ENCODE data around the gene MCRS1.

The MCRS1 gene

DNA sequence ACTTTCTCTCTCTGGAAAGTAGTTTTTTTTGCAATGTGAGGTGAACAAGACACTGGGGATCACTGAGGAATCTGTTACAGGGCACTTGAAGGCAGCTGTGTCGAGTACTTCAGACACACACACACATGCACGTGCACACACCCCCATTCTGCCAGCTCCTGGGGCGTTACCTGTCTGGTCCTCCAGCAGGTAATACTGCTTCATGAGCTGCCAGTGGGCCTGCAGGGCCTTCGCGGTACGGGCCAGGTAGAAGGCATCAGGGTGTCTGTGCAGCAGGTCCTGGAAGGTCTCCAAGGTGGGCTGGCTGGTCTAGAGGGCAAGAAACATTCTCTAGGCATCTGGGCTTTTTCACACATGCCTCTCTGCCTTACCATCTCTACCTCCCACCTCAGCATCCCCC is 5.1 kb downstream of the MCRS1 start:
- no peak overlapping the region for H3K4me3 ChIP-seq (ENCODE audit: low read depth, low read length)
- no peaks in the 10 kb centered on the region for H3K27me3 ChIP-seq (ENCODE audit: insufficient read depth, low read length)
- peaks cover 6% of the 10 kb centered on the region for H3K4me1 ChIP-seq (ENCODE audit: control insufficient read depth, insufficient read depth, low read length, unreplicated experiment)
- H2AFZ ChIP-seq (ENCODE audit: low read length, unreplicated experiment), result no peak overlapping the region
- peaks cover 3% of the 10 kb centered on the region; the same call in 1 of the 2 replicates for H3K36me3 ChIP-seq (ENCODE audit: insufficient read depth, low read length)
- peaks cover 18% of the 10 kb centered on the region for H3K79me2 ChIP-seq (ENCODE audit: control insufficient read depth, insufficient read depth, low read length, unreplicated experiment)
- H3K27ac ChIP-seq (ENCODE audit: low read depth, low read length), result no peak overlapping the region

DNA sequence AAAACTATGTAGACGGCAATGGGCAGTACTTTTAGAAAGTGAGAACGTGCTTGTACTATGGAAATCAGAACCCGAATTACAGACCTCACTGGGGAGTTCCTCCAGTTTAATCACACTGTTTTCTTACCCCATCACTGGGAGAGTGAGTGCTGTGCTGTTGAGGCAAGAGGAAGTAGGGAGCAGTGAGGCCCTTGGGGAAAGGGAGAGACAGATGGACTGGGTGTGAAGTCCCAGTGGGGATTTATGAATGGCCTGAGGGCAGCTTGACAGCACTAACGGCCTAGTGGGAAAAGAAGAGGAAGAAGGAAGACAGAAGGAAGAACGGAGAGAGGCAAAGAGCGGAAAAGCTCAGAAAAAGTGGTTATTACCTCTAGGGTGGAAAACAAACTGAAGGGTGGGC is 5.7 kb downstream of the MCRS1 start:
- no peaks in the 10 kb centered on the region for H3K27me3 ChIP-seq (ENCODE audit: insufficient read depth, low read length)
- H3K27ac ChIP-seq (ENCODE audit: low read depth, low read length), result no peak overlapping the region
- peaks cover 6% of the 10 kb centered on the region for H3K4me1 ChIP-seq (ENCODE audit: control insufficient read depth, insufficient read depth, low read length, unreplicated experiment)
- peaks cover 14% of the 10 kb centered on the region for H3K79me2 ChIP-seq (ENCODE audit: control insufficient read depth, insufficient read depth, low read length, unreplicated experiment)
- peaks cover 3% of the 10 kb centered on the region; the same call in 1 of the 2 replicates for H3K36me3 ChIP-seq (ENCODE audit: insufficient read depth, low read length)
- no peak overlapping the region for H2AFZ ChIP-seq (ENCODE audit: low read length, unreplicated experiment)
- no peak overlapping the region for H3K4me3 ChIP-seq (ENCODE audit: low read depth, low read length)

DNA sequence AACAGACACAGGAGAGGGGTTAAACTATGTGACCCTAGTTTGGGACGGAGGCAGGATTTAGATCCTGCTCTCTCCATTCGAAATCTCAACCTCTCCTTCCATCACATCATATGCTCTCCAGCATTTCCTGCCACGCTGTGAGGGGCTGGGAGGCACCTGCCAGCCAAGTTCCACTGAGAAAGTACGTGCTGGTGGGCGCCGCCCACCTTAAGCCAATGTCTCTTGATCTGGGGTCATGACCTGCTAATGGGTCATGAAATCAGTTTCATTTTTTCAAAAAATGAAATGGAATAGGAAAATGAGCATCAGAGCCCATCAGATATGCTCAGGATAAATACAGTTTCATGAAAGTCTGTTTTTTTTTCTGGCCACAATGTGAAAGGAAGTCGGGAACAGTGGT is 7.2 kb downstream of the MCRS1 start:
- no peak overlapping the region for H3K27ac ChIP-seq (ENCODE audit: low read depth, low read length)
- H3K36me3 ChIP-seq (ENCODE audit: insufficient read depth, low read length), result peaks cover 3% of the 10 kb centered on the region; the same call in 1 of the 2 replicates
- no peaks in the 10 kb centered on the region for H3K79me2 ChIP-seq (ENCODE audit: control insufficient read depth, insufficient read depth, low read length, unreplicated experiment)
- H2AFZ ChIP-seq (ENCODE audit: low read length, unreplicated experiment), result no peak overlapping the region
- no peak overlapping the region for H3K4me3 ChIP-seq (ENCODE audit: low read depth, low read length)
- no peaks in the 10 kb centered on the region for H3K27me3 ChIP-seq (ENCODE audit: insufficient read depth, low read length)
- H3K4me1 ChIP-seq (ENCODE audit: control insufficient read depth, insufficient read depth, low read length, unreplicated experiment), result no peaks in the 10 kb centered on the region

DNA sequence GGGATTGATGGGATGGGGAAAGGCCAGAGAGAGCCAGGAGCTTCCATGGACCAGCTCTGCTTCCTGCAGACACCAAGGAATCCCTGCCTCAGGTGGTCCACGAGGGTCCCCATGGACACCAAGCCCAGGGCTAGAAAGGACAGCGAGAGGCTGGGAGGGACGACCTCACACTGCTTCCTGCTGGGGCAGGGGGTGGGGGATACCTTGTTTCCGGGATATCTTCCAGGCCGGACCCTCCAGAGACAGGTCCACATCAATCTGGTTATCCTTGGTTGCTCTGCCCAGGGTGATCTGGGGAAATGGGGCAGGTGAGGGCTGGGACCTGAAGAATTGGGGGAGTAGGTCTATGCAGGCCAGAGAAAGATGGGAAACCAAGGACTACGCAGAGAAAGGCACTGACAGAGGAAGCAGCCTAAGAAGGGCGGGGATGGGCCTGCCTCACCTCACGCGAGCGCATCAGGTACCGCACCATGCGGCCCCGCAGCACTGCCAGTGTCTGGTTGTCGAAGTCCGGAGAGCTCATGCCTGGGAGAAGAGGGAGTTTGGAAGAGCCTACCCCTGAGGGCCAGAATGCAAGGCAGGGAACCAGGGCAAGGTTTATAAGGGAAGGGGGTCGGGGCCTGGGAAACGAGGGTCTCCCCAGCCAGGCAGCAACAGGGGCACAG is 8.8 kb downstream of the MCRS1 start:
- Histone ChIP-seq H3K27ac (ENCODE audit: low read depth, low read length) (no peak overlapping the region), H3K36me3 (ENCODE audit: insufficient read depth, low read length) (0 out of 2 replicates have a peak, but pooled peaks cover 3% of the 10 kb centered on the region), H3K27me3 (ENCODE audit: insufficient read depth, low read length) (no peaks in the 10 kb centered on the region), H2AFZ (ENCODE audit: low read length, unreplicated experiment) (no peak overlapping the region), H3K4me3 (ENCODE audit: low read depth, low read length) (no peak overlapping the region), H3K4me1 (ENCODE audit: control insufficient read depth, insufficient read depth, low read length, unreplicated experiment) (no peaks in the 10 kb centered on the region), H3K79me2 (ENCODE audit: control insufficient read depth, insufficient read depth, low read length, unreplicated experiment) (no peaks in the 10 kb centered on the region)

DNA sequence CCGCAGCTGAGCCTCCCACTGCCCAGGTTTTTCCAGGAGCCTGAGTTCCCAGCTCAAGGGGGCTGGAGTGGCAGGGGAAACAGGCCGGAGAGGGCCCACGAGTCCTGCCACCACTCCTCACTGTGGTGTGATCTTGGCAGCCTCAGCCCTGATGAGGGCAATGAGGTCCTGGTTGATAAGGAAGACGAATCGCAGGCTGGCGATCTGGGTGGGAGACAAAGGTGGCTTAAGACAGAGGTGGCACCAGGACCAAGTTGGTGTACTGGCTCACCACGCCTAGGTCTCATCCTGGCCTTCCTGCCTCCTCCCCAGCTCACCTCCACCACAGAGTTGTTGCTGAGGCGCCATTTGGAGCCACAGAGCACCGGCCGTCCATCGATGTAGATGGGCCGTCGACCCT is 9.4 kb downstream of the MCRS1 start:
- no peaks in the 10 kb centered on the region for H3K27me3 ChIP-seq (ENCODE audit: insufficient read depth, low read length)
- H3K4me1 ChIP-seq (ENCODE audit: control insufficient read depth, insufficient read depth, low read length, unreplicated experiment), result no peaks in the 10 kb centered on the region
- H2AFZ ChIP-seq (ENCODE audit: low read length, unreplicated experiment), result no peak overlapping the region
- H3K36me3 ChIP-seq (ENCODE audit: insufficient read depth, low read length), result 0 out of 2 replicates have a peak, but pooled peaks cover 3% of the 10 kb centered on the region
- H3K79me2 ChIP-seq (ENCODE audit: control insufficient read depth, insufficient read depth, low read length, unreplicated experiment), result no peaks in the 10 kb centered on the region
- H3K27ac ChIP-seq (ENCODE audit: low read depth, low read length), result no peak overlapping the region
- no peak overlapping the region for H3K4me3 ChIP-seq (ENCODE audit: low read depth, low read length)

DNA sequence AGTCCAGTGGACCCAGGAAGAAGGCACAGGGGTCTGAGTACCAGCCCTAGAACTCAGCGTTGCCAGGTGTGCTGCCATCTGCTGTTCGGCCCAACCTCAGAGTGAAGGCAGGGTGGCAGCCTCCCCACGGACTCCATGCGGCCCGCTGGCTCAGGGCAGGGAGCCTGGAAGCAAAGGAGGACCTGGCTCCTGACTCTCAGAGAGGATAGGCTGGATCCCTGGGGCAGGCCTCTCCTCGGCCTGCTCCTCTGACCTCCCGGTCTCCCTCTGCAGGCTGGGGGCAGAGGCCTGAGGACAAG is 10.1 kb downstream of the MCRS1 start:
- Histone ChIP-seq H3K4me3 (ENCODE audit: low read depth, low read length) (no peak overlapping the region), H3K4me1 (ENCODE audit: control insufficient read depth, insufficient read depth, low read length, unreplicated experiment) (no peaks in the 10 kb centered on the region), H3K79me2 (ENCODE audit: control insufficient read depth, insufficient read depth, low read length, unreplicated experiment) (no peaks in the 10 kb centered on the region), H2AFZ (ENCODE audit: low read length, unreplicated experiment) (no peak overlapping the region), H3K27ac (ENCODE audit: low read depth, low read length) (no peak overlapping the region), H3K36me3 (ENCODE audit: insufficient read depth, low read length) (0 out of 2 replicates have a peak, but pooled peaks cover 3% of the 10 kb centered on the region), H3K27me3 (ENCODE audit: insufficient read depth, low read length) (no peaks in the 10 kb centered on the region)

DNA sequence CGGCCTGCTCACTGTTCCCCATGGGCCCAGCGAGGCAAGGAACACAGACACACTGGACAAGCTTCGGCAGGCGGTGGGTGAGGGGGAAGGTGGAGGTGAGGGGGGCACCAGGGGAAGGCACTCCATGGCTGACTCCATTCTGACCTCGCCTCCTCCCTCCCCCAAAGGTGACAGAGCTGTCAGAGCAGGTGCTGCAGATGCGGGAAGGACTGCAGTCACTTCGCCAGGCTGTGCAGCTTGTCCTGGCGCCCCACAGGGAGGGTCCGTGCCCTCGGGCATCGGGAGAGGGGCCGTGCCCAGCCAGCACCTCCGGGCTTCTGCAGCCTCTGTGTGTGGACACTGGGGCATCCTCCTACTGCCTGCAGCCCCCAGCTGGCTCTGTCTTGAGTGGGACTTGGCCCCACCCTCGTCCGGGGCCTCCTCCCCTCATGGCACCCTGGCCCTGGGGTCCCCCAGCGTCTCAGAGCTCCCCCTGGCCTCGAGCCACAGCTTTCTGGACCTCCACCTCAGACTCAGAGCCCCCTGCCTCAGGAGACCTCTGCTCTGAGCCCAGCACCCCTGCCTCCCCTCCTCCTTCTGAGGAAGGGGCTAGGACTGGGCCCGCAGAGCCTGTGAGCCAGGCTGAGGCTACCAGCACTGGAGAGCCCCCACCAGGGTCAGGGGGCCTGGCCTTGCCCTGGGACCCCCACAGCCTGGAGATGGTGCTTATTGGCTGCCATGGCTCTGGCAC is 10.6 kb downstream of the MCRS1 start:
- Histone ChIP-seq H3K27ac (ENCODE audit: low read depth, low read length) (no peak overlapping the region), H3K79me2 (ENCODE audit: control insufficient read depth, insufficient read depth, low read length, unreplicated experiment) (no peaks in the 10 kb centered on the region), H3K4me3 (ENCODE audit: low read depth, low read length) (no peak overlapping the region), H2AFZ (ENCODE audit: low read length, unreplicated experiment) (no peak overlapping the region), H3K27me3 (ENCODE audit: insufficient read depth, low read length) (no peaks in the 10 kb centered on the region), H3K4me1 (ENCODE audit: control insufficient read depth, insufficient read depth, low read length, unreplicated experiment) (no peaks in the 10 kb centered on the region), H3K36me3 (ENCODE audit: insufficient read depth, low read length) (0 out of 2 replicates have a peak, but pooled peaks cover 3% of the 10 kb centered on the region)

DNA sequence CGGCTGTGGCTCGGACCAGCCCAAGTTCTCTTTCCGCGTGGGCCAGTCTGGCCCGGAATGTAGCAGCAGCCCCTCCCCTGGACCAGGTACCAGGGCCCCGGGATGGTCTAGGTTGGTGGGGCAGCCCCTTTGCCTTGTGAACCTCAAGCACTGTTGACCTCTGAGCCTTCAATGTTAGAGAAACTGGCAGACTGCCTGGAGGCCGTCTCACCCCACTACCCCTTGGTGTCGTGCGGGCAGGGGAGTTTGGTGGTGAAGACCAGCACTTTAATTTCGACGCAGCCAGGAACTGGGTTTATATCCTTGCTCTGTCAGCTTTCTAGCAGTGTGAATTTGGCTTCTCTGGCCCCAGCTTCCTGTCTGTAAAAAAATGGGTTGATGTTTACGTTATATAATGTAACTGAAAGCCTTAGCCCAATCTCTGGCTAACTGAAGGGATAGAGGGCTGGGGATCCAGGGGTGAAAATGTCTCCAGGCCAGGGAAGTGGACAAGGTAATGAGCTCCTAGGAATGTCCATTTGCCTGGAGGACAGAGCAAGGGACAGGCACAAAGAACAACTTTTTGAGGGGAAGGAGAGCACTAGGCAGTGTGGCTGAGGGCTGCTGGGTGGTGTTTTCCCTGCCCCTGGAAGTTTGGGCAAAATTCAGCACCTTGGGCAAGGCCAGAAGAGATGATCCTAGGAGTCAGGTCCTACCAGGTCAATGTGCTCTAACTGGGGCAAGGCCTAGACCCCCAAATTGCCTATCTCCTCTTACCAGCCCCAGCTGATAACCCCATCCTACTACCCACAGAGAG is 11.4 kb downstream of the MCRS1 start:
- no peak overlapping the region for H2AFZ ChIP-seq (ENCODE audit: low read length, unreplicated experiment)
- H3K4me1 ChIP-seq (ENCODE audit: control insufficient read depth, insufficient read depth, low read length, unreplicated experiment), result no peaks in the 10 kb centered on the region
- H3K4me3 ChIP-seq (ENCODE audit: low read depth, low read length), result no peak overlapping the region
- H3K27ac ChIP-seq (ENCODE audit: low read depth, low read length), result no peak overlapping the region
- 0 out of 2 replicates have a peak, but pooled peaks cover 3% of the 10 kb centered on the region for H3K36me3 ChIP-seq (ENCODE audit: insufficient read depth, low read length)
- no peaks in the 10 kb centered on the region for H3K27me3 ChIP-seq (ENCODE audit: insufficient read depth, low read length)
- H3K79me2 ChIP-seq (ENCODE audit: control insufficient read depth, insufficient read depth, low read length, unreplicated experiment), result no peaks in the 10 kb centered on the region

DNA sequence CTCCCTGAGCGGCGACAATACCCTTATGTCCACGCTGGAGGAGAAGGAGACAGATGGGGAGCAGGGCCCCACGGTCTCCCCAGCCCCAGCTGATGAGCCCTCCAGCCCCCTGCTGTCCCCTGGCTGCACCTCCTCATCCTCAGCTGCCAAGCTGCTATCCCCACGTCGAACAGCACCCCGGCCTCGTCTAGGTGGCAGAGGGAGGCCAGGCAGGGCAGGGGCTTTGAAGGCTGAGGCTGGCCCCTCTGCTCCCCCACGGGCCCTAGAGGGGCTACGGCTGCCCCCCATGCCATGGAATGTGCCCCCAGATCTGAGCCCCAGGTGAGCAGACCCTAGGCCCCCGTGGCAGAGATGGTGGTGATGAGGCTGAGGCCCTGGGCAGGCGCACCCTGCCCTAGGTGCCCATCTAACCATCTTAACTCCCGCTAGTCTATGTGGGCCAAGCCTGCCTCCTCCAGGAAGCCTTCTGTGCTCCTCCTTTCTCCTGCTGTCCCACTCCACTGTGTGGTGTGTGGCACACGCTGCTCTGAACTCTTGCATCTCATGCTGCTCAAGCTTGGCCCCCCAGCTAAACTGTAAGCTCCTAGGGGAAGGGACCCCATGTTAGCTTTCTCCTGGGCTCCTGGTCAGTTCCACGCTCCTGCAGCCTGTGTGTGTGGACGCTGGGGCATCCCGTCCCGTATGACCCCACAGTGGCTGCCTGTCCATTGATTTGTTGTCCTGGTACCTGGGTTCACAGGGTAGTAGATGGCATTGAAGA is 12.1 kb downstream of the MCRS1 start:
- Histone ChIP-seq H3K4me3 (ENCODE audit: low read depth, low read length) (no peak overlapping the region), H2AFZ (ENCODE audit: low read length, unreplicated experiment) (no peak overlapping the region), H3K4me1 (ENCODE audit: control insufficient read depth, insufficient read depth, low read length, unreplicated experiment) (no peaks in the 10 kb centered on the region), H3K27me3 (ENCODE audit: insufficient read depth, low read length) (no peaks in the 10 kb centered on the region), H3K79me2 (ENCODE audit: control insufficient read depth, insufficient read depth, low read length, unreplicated experiment) (no peaks in the 10 kb centered on the region), H3K36me3 (ENCODE audit: insufficient read depth, low read length) (0 out of 2 replicates have a peak, but pooled peaks cover 3% of the 10 kb centered on the region), H3K27ac (ENCODE audit: low read depth, low read length) (no peak overlapping the region)

DNA sequence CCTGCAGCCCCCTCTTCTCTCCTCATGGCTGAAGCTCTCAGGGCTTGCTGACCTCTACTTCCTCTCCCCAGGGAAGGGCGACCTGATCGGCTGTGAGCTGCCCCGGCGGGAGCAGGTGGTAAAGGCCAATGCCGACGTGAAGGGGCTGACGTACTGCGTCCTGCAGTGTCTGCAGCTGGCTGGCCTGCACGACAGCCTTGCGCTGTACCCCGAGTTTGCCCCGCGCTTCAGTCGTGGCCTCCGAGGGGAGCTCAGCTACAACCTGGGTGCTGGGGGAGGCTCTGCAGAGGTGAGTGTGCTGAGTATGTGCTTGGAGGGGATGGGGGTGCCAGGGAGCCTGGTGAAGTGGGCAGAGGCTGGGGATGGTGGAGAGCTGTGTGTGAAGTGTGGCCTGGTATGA is 13.7 kb downstream of the MCRS1 start:
- no peak overlapping the region for H3K4me3 ChIP-seq (ENCODE audit: low read depth, low read length)
- no peaks in the 10 kb centered on the region for H3K79me2 ChIP-seq (ENCODE audit: control insufficient read depth, insufficient read depth, low read length, unreplicated experiment)
- H3K4me1 ChIP-seq (ENCODE audit: control insufficient read depth, insufficient read depth, low read length, unreplicated experiment), result no peaks in the 10 kb centered on the region
- no peak overlapping the region for H2AFZ ChIP-seq (ENCODE audit: low read length, unreplicated experiment)
- H3K27me3 ChIP-seq (ENCODE audit: insufficient read depth, low read length), result no peaks in the 10 kb centered on the region
- no peak overlapping the region for H3K27ac ChIP-seq (ENCODE audit: low read depth, low read length)
- H3K36me3 ChIP-seq (ENCODE audit: insufficient read depth, low read length), result no peaks in the 10 kb centered on the region
